ENCODE data around the gene FAM114A1.
"Not testable (repeated sequence)": the region's sequence is repeated elsewhere in the genome, so short reads cannot be mapped to it uniquely, and the experiment has no call there.

Gene FAM114A1

GRCh38 chr4:38935391-38936073, 67.9 kb downstream of the FAM114A1 start:
- no peak for DNase-seq

DNA sequence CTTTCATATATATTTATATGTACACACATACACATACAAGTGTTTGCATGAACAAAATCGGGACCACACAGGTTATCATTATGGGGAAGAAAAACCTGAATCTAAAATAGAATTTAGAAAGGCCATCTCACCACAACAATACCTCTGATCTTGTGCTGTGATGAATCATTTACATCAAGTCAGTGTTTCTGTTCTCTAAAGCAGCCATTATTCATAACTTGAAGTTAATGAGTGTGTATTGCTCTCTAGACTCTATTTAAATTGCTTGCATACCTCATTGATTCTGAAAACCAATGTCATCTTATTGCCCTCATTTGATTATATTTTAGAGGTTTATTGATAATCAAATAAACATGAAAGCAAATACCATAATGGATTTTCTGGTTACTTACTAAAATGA, 71.6 kb downstream of the FAM114A1 start:
- no peak for DNase-seq

GRCh38 chr4:38940476-38940875, 72.9 kb downstream of the FAM114A1 start:
- no peak for DNase-seq

- DNase-seq: not testable (repeated sequence)
Measured at GRCh38 chr4:38941906-38942305, 74.3 kb downstream of the FAM114A1 start.

GRCh38 chr4:38943343-38943742, 75.7 kb downstream of the FAM114A1 start:
- DNase-seq: no peak

DNA sequence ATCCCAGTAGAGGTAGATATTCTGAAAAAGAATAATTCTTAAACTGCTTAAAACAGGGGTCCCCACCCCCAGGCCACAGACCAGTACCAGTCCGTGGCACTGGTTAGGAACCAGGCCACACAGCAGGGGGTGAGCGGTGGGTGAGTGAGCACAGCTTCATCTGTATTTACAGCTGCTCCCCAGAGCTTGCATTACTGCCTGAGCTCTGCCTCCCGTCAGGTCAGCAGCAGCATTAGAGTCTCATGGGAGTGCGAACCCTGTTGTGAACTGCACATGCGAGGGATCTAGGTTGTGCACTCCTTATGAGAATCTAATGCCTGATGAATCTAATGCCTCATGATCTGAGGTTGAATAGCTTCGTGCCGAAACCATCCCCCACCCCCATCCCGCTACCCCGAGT, 76.8 kb downstream of the FAM114A1 start:
- DNase-seq: no peak

- DNase-seq: no peak
Measured at GRCh38 chr4:38946919-38947318, 79.3 kb downstream of the FAM114A1 start.

GRCh38 chr4:38948551-38948950, 80.9 kb downstream of the FAM114A1 start:
- peak in 1 of 5 experiments; percentile 42 for DNase-seq

DNA sequence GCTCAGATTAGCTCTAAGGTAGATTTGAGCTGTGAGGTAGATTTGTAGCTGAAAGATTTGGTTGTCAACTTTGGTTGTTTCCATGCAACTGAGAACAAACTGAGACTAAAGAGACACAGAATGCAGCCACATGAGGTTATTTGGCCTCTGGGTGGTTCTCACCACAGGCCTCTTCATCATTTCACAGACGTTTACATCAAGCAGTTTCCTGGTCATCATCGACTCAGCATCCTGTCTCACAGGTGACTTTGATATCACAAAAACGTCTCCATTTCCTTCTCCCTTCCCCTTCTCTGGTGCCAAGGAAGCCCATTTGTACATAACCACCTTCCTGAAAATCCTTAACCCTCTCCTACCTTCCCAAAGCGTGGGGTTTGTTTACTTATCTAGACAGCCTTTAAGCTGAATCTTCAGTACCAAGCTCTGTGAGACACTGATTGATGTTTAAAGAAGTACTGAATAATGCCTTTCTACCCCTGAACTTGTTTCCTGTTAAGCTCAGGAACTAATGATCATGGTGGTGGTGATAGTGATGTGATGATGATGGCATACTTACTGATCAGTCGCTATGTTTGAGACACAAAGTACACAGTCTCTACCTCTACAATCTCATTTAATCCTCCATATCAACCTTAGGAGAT, 81.9 kb downstream of the FAM114A1 start:
- peak in 3 of 5 experiments; percentile 6 to 86 (median 64) for DNase-seq

DNA sequence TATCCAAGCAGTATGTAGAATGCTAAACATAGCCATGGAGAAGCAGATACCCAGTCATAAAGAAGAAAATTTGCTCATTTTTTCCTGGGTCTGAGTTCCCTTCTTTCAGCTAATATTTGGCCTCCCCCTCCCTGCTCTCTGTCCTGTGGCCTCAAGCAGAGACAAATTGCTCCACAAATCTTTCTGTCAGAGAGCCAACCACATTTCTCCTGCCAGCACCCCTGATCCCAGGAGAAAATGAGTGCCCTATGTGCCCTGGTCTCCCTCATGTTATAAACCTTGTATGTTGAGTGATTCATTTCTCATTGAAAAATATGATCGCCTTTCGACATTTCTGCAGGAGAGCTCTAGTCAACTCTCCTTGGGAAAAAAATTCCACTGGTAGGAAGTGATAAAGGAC, 82.6 kb downstream of the FAM114A1 start:
- DNase-seq: no peak

DNA sequence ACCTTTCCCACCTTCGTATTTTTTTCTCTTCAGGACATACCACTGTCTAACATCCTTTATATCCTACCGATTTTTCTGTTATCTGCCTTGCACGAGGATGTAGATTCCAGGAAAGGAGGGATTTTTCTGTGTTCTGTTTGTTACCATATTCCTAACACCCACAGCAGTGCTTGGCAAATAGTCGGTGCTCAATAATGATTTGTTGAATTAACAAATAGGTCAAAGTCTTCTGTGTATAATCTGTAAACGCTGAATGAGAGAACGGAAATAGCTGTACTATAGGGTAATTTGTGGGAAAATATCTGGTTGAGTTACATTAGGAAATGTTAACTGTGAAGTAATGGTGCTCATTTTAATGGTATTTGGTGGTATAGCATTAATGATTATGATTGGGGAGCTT, 83.1 kb downstream of the FAM114A1 start:
- DNase-seq: no peak

DNA sequence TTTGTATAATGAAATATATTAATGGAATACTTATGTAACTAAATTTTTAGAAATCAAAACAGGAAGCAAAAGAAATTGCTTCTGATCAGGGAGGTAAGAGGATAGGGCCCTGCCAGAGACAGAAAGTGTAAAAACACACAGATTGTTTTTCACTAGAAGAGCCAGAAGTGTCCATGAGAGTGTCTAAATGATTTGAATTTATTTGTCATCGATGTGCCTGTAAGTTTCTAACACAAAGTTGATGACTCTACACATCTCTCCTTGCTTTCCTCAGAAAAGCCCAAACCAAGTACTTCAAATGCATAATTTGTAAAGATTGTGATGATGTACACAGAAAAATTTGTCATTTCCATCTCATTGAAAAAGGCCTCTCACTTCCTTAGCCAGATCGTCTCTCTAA, 84.0 kb downstream of the FAM114A1 start:
- DNase-seq: peak in 1 of 5 experiments; percentile 22

GRCh38 chr4:38952017-38952416, 84.4 kb downstream of the FAM114A1 start:
- DNase-seq: no peak

GRCh38 chr4:38954727-38955126, 87.1 kb downstream of the FAM114A1 start:
- DNase-seq: no peak

- no peak for DNase-seq
Measured at GRCh38 chr4:38955957-38956356, 88.4 kb downstream of the FAM114A1 start.

GRCh38 chr4:38957261-38957815, 89.7 kb downstream of the FAM114A1 start:
- peak in 1 of 5 experiments; percentile 75 for DNase-seq

DNA sequence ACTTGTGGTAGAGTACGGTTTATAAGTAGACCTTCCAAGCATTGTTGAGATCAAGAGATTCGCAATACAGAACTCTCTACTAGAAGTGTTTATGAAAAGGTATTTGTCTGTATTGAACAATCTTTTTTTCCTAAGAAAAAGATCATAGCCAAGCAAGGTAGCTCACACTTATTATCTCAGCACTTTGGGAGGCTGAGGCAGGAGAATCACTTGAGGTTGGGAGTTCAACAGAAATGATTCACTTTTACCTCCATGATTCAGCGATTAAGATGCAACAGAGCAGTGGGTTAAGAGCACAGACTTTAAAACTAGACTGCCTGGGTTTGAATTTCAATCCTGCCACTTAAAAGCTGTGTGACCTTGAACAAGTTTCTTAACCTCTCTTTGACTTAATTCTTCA, 90.3 kb downstream of the FAM114A1 start:
- DNase-seq: peak in 1 of 5 experiments; percentile 63

DNA sequence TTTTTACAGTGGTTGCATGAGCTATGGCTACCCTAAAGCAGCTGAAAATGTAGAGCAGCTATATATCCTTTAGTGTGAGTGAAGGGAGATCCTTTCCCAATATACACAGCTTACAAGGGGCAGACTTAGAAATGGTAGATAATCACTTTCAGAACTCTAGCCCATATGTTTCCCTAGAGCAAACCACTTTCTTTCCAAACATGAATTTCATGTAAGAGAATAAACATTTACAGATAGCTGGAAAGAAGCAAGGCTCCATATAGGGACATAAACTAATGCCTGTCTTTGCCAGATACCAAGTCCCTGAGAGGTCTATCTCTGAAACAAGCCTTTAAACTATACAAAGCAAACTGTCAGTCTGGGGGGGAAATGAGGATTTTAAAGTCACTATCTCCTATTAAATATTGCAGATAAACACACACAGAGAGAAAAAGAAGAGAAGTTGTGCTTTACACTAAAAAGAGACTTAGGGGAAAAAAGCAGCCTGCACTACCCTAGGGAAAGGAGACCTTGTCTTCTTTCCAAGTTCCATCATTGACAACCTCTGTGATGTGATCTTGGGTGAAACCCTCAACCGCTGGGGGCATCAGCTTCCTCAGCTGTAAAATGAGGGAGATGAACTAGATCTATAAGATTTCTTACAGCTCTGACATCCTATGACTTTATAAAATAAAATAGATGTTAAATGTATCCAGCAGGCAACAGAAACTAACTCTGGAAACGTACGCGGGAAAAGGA, 91.0 kb downstream of the FAM114A1 start:
- DNase-seq: peak in 1 of 5 experiments; percentile 51

DNA sequence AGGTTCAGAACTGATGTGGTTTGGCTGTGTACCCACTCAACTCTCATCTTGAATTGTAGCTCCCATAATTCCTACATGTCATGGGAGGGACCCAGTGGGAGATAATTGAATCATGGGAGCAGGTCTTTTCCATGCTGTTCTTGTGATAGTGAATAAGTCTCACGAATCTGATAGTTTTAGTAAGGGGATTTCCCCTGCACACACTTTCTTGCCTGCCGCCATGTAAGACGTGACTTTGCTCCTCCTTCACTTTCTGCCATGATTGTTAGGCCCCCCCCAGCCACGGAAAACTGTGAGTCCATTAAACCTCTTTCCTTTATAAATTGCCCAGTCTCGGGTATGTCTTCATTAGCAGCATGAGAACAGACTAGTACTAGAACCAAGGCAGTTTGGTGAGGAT, 91.6 kb downstream of the FAM114A1 start:
- DNase-seq: not testable (repeated sequence)

- DNase-seq: no peak
Measured at GRCh38 chr4:38964942-38965775, 97.6 kb downstream of the FAM114A1 start.

- no peak for DNase-seq
Measured at GRCh38 chr4:38965866-38966265, 98.3 kb downstream of the FAM114A1 start.
